Activated CD4-positive, alpha-beta memory T cell treated with anti-CD3 and anti-CD28 coated beads, Interleukin-2, amount 10 ng/mL, durations not matched to agents 7 days and 5 days (primary cell): ENCODE measurements around the gene KLK10. TPM values are rescaled to one million over a fixed set of nuclear protein-coding genes. Genes with fewer than 3 reads are reported as not detected.

Experiments
- CTCF ChIA-PET: fragments of 350-600 bp; sonication (Branson Sonifier 250); formaldehyde crosslinking; loops from one replicate; lab custom pipeline; 2021; ENCODE audit warnings: antibody characterized with exemption, inconsistent platforms; lab: Charles Lee
- POLR2A ChIA-PET: fragments of 350-600 bp; sonication (Branson Sonifier 250); formaldehyde crosslinking; loops from one replicate; lab custom pipeline; 2021; ENCODE audit warnings: antibody characterized with exemption; lab: Charles Lee
- DNase-seq: peaks from one replicate; pipeline ENCODE4 v3.0.0-alpha.2; 2020
- H3K27ac Mint-ChIP-seq: one replicate; pipeline ENCODE4 v1.8.0; 2021; ENCODE audit warnings: mild to moderate bottlenecking, mixed read lengths
- H3K27me3 Mint-ChIP-seq: one replicate; pipeline ENCODE4 v1.8.0; 2021; ENCODE audit warnings: mixed read lengths
- H3K36me3 Mint-ChIP-seq: one replicate; pipeline ENCODE4 v1.8.0; 2021; ENCODE audit warnings: low read depth, mixed read lengths
- H3K4me1 Mint-ChIP-seq: one replicate; pipeline ENCODE4 v1.8.0; 2021; ENCODE audit warnings: mixed read lengths
- H3K4me3 Mint-ChIP-seq: one replicate; pipeline ENCODE4 v1.8.0; 2021; ENCODE audit warnings: mild to moderate bottlenecking, mixed read lengths
- H3K9me3 Mint-ChIP-seq: one replicate; pipeline ENCODE4 v1.8.0; 2021; ENCODE audit warnings: mixed read lengths
- total RNA-seq, 2 experiments: library from RNA; stranded (reverse); gene quantifications; one replicate each; pipeline ENCODE4 v1.2.3, GENCODE V29; 2021

Gene KLK10
- total RNA-seq, 2 experiments from 2014 or later, result not detected

DNA sequence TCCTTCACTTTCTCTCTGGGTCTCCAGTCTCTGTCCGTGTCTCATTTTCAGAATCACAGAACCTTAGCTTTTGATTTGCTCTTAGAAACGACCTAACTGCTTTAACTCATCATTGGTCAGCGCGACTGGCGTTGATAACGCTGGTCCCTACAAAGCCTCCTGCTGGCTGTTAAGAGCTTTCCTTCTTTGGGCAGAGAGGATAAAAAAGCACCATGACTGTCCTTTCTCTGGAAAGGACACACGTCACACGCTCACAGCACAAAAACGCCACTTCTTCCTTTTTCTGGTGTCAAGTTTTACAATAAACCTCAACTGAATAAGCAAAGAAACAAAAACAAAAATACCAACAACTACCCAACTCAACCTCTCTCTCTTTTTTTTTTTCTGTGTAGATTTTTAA lies 17.0 kb upstream of the KLK10 start:
- H3K4me1 Mint-ChIP-seq, result no peaks in the 10 kb centered on the region
- H3K27me3 Mint-ChIP-seq, result peaks cover 6% of the 10 kb centered on the region
- no peak overlapping the region for H3K4me3 Mint-ChIP-seq
- POLR2A ChIA-PET, result no interaction called here
- H3K36me3 Mint-ChIP-seq, result no peaks in the 10 kb centered on the region
- no peaks in the 10 kb centered on the region for H3K9me3 Mint-ChIP-seq
- CTCF ChIA-PET, result interaction anchor here (0.7 kb wide), 1 partner anchor 33 kb away, joined by 3 read pairs; no protein-coding TSS in a partner anchor
- no peak overlapping the region for H3K27ac Mint-ChIP-seq
- no peak for DNase-seq

DNA sequence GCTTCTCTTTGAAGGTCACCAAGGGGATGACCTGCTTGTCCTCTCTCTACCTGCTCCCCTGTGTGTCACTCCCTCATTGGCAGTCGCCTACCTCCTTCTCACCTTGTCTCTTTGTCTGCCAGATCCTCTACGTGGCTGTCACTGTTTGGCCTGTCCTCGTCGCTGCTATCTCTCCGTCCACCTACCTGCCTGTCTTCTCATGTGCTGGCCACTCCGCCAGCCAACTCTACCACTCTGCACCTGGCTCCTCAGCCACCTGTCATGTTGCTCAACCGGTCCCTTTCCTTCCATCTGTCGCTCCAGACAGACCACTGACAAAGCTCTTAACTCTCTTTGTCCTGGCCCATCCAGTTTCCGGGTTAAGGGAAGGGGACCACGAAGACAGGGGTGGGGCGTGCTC lies 15.2 kb upstream of the KLK10 start, which contains the start of gene KLK12:
KLK12 (minus strand) TSS at position 299 of the 400 bp plus-strand sequence. CDS start 381 bp downstream, outside the sequence.
- DNase-seq, result no peak
- H3K4me1 Mint-ChIP-seq, result no peaks in the 10 kb centered on the region

DNA sequence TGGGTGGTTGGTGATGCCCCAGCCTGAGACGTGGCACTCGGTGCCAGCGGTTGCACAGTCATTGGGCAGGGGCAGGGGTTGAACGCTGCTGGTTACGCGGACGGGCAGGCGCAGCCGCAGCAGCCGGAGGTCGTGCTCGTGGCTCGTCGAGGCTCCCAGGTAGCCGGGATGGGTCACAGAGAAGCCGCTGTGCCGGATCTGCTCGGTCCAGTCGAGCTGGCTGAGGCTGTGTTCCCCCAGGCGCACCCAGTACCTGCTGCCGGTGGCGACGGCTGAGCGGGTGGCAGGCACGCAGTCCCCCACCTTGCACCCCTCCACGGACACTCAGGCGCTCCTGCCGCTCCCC lies 12.3 kb upstream of the KLK10 start:
- H3K4me3 Mint-ChIP-seq, result no peak overlapping the region
- H3K4me1 Mint-ChIP-seq, result no peaks in the 10 kb centered on the region
- H3K27me3 Mint-ChIP-seq, result peaks cover 9% of the 10 kb centered on the region
- no peak for DNase-seq
- H3K36me3 Mint-ChIP-seq, result no peaks in the 10 kb centered on the region
- CTCF ChIA-PET, result no interaction called here
- POLR2A ChIA-PET, result no interaction called here
- H3K27ac Mint-ChIP-seq, result no peak overlapping the region
- no peaks in the 10 kb centered on the region for H3K9me3 Mint-ChIP-seq

More for the DNA sequence above, 15.2 kb upstream of the KLK10 start, which contains the start of gene KLK12:
- Mint-ChIP-seq H3K4me3 (no peak within 1 kb of the TSS), H3K27ac (no peak within 1 kb of the TSS), H3K9me3 (no peaks in the 10 kb centered on the region), H3K27me3 (peaks cover 6% of the 10 kb centered on the region), H3K36me3 (no peaks in the 10 kb centered on the region)
- POLR2A ChIA-PET, result no interaction called here
- CTCF ChIA-PET, result no interaction called here

DNA sequence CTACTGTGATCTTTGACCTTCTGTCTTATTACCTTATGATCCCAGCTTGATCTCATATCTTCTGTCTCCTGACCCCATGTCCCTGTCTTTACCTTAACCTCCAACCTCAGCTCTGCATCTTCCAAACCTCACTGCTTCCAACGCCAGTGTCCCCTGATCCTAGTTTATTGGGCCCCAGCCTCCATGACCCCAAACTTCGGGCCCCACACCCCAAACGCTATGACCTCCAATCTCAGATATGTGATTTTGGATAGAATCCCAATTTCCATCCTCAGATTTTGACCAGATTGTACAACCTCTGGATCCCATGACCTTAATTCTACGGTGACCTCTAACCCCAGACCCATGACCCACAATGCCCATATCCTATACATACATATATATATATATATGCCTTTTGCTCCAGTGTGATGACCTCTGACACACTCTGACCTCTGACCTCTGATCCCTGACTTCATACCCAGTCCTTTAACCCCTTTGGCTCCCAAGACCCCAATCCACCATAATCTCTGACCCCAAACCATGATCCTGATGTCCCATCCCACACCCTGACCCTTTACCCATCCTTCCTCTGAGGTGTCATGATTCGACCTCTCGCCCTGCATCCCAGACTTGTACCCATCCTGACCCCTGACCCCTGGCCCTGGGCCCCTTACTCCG lies 11.8 kb upstream of the KLK10 start:
- Mint-ChIP-seq H3K9me3 (no peaks in the 10 kb centered on the region), H3K4me3 (no peak overlapping the region), H3K27ac (no peak overlapping the region), H3K4me1 (no peaks in the 10 kb centered on the region), H3K36me3 (no peaks in the 10 kb centered on the region), H3K27me3 (peaks cover 12% of the 10 kb centered on the region)
- ChIA-PET CTCF (no interaction called here), POLR2A (no interaction called here)
- no peak for DNase-seq

DNA sequence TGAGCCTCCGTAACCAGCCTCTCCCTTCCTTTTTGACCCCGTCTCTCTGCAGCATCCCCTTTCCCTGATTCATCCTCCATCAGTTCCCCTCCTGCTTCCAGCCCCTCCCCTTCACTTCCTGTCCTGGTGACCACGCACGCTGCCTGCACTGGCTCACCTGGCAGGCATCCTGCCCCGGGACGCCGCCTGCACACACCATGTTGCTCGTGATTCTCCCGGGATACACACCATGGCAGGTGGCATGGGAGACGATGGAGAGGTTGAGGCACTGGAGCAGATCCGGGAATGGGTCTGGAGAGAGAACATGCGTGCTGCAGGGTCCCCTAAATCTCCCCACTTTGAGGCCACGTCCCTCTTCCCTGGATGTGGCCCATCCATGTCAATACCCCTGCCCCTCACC lies 11.1 kb upstream of the KLK10 start:
- Mint-ChIP-seq H3K27ac (no peak overlapping the region), H3K4me1 (no peaks in the 10 kb centered on the region), H3K27me3 (peaks cover 12% of the 10 kb centered on the region), H3K9me3 (no peaks in the 10 kb centered on the region), H3K4me3 (no peak overlapping the region), H3K36me3 (no peaks in the 10 kb centered on the region)
- DNase-seq, result no peak
- ChIA-PET CTCF (no interaction called here), POLR2A (no interaction called here)

DNA sequence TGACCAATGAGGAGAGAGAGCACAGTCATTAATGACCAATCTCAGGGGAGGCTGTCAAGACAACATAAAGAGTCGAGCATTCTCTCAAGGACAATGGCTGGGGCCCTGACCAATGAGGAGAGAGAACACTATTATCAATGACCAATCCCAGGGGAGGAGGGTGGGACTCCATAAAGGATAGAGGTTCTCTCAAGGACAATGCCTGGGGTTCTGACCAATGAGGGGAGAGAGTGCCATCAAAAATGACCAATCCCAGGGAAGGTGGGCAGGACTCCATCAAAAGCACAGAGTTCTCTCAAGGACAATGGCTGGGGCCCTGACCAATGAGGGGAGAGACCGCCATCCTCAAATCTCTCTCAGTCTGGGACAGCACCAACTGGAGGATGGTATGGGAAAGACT lies 10.2 kb upstream of the KLK10 start:
- Mint-ChIP-seq H3K4me3 (no peak overlapping the region), H3K27me3 (peaks cover 8% of the 10 kb centered on the region), H3K9me3 (no peaks in the 10 kb centered on the region), H3K4me1 (no peaks in the 10 kb centered on the region), H3K27ac (no peak overlapping the region), H3K36me3 (no peaks in the 10 kb centered on the region)
- no peak for DNase-seq
- ChIA-PET POLR2A (no interaction called here), CTCF (no interaction called here)

DNA sequence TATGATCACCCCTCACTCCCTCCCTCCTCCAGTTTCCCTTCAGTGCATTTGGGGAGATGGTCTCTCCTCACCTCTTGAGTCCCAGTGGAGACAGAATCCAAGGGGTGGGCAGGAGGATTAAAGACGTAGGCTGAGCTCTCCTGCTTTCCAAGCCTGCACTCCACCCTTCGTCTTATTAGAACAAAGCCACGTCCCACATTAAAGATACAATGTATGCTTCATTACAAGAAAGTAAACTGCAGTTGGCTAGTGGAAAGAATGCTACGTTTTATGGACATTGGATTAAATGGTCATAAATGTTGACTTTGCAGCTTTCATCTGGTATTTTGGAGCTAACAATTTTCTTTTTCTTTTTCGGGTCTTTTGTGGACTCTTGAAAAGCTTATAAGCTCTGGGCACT lies 8.4 kb upstream of the KLK10 start:
- peaks cover 8% of the 10 kb centered on the region for H3K27me3 Mint-ChIP-seq
- ChIA-PET CTCF (no interaction called here), POLR2A (no interaction called here)
- DNase-seq, result no peak
- H3K9me3 Mint-ChIP-seq, result no peaks in the 10 kb centered on the region
- H3K27ac Mint-ChIP-seq, result no peak overlapping the region
- H3K4me1 Mint-ChIP-seq, result no peaks in the 10 kb centered on the region
- no peak overlapping the region for H3K4me3 Mint-ChIP-seq
- no peaks in the 10 kb centered on the region for H3K36me3 Mint-ChIP-seq

DNA sequence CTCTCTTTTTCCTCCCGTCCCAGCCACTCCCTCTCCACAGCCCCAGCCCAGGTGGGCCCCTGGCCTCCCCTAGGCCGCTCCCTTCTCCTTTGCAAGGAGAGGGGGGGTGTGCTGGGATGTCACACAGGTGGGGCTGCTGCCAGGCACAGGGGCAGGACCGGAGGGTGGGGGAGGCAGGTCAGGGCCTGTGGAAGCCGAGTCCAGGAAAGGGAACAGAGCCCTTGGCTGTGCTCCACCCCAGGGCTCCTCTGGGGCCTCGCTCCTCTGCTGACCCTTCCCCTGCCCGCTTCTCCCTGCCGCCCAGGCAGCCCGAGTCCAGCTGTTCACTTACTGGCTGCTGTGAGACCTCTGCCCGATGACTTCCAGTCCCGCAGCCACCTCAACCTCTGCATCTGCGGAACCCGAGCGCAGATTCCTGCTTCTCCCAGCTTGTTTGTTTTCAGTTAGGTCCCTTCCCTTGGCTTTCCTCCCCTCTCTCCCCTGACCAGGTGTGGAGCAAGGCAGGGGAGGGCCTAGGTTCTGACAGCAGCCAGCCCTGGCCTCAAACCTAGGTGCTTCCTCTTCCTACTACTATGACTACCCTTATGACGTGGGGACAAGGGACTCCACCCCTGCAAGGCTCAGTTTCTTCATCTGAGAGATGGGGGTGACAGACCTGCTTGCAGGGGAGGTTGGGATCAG lies 7.8 kb upstream of the KLK10 start:
- DNase-seq, result no peak
- Mint-ChIP-seq H3K36me3 (no peaks in the 10 kb centered on the region), H3K4me3 (no peak overlapping the region), H3K4me1 (no peaks in the 10 kb centered on the region), H3K27ac (no peak overlapping the region), H3K27me3 (peaks cover 11% of the 10 kb centered on the region), H3K9me3 (no peaks in the 10 kb centered on the region)
- CTCF ChIA-PET, result no interaction called here
- POLR2A ChIA-PET, result no interaction called here

DNA sequence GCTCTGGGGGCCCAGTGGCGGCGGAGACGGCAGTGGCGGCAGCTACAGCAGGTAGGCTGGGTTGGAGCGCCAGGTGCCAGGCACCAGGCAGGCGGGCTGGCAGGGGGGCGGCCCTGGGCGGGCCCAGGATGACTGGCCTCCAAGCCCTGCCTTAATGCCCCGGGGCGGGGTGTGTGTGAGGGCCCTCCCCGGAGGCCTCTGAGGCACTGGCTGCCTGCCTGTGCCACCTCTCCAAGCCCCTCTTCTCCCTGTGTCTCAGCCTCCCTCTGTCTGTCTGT lies 7.0 kb upstream of the KLK10 start, which contains the start of gene KLK11:
KLK11 (minus strand) TSS at position 63 of the 278 bp plus-strand sequence. CDS start 985 bp downstream, outside the sequence.
- POLR2A ChIA-PET, result no interaction called here
- Mint-ChIP-seq H3K4me1 (no peaks in the 10 kb centered on the region), H3K36me3 (no peaks in the 10 kb centered on the region), H3K27ac (no peak within 1 kb of the TSS), H3K4me3 (no peak within 1 kb of the TSS), H3K27me3 (peaks cover 11% of the 10 kb centered on the region), H3K9me3 (no peaks in the 10 kb centered on the region)
- no peak for DNase-seq
- CTCF ChIA-PET, result no interaction called here

DNA sequence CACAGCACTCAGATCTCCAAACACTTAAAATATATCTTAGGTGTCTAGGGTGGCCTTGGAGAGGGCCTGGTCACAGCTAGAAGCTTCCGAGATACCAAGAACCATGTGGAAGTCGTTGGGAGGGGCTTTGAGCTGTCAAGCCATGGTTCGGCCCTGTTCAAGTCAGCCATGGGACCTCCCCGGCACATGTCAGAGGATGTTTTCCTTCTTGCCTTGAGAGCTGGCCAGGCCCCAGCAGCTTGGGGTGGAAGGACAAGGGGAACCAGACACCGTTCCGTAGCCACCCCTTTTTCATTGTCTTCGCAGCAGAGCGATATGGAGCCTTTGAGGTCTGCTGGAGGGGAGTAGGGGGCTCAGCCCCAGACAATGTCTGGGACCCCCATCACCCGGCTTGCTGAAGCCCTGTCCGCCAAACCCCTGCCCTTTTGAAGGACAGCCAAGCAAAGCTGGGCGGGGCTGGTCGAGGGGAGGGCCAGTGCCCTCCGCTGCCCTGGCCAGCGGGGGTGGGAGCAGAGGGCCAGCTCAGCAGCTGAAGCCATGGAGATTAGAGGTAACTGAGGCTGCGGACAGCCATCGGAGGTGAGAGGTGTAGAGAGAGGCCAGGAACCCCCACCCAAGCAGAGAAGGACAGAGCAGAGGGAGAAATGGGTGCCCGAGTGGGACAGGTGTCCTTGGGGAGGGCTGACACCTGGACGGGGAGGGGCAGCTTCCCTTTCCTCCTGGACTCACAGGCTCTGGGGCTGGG lies 6.5 kb upstream of the KLK10 start:
- H3K27me3 Mint-ChIP-seq, result peaks cover 11% of the 10 kb centered on the region
- H3K9me3 Mint-ChIP-seq, result no peaks in the 10 kb centered on the region
- H3K27ac Mint-ChIP-seq, result no peak overlapping the region
- ChIA-PET POLR2A (no interaction called here), CTCF (no interaction called here)
- no peaks in the 10 kb centered on the region for H3K36me3 Mint-ChIP-seq
- no peaks in the 10 kb centered on the region for H3K4me1 Mint-ChIP-seq
- DNase-seq, result no peak
- no peak overlapping the region for H3K4me3 Mint-ChIP-seq

DNA sequence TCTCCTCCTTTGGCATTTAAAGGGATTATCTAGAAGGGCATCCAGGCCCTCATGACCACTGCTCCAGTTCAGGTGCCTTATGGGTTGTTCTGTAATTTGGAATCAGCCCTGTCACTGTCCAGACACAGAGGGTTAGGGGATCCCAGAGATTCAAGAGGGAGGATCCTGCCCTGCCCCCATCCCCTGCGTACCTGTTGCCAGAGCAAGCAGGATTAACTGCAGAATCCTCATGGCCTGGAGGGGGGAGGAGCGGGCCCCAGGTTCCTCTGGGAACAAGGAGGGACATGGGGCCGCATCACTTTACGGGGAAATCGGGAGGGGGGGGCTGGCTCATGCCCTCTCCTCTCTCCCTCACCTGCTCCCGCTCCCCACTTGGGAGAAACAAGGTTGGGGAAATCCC lies 5.9 kb upstream of the KLK10 start:
- Mint-ChIP-seq H3K9me3 (no peaks in the 10 kb centered on the region), H3K27ac (no peak overlapping the region), H3K36me3 (no peaks in the 10 kb centered on the region), H3K4me1 (no peaks in the 10 kb centered on the region), H3K27me3 (peaks cover 12% of the 10 kb centered on the region), H3K4me3 (no peak overlapping the region)
- CTCF ChIA-PET, result no interaction called here
- DNase-seq, result no peak
- POLR2A ChIA-PET, result no interaction called here

DNA sequence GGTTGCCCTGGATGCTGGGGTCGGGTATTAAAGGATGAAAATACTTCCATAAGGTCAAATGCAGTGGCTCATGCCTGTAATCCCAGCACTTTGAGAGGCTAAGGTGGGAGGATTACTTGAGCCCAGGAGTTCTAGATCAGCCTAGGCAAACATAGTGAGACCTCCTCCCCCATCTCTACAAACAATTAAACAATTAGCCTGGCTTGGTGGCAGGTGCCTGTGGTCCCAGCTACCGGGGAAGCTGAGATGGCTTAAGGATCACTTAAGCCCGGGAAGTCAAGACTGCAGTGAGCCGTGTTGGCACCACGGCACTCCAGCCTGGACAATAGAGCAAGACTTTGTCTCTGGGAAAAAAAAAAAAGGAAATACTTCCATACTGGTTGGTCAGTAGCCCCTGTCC lies 5.4 kb upstream of the KLK10 start:
- no peak for DNase-seq
- H3K27me3 Mint-ChIP-seq, result peaks cover 16% of the 10 kb centered on the region
- POLR2A ChIA-PET, result no interaction called here

DNA sequence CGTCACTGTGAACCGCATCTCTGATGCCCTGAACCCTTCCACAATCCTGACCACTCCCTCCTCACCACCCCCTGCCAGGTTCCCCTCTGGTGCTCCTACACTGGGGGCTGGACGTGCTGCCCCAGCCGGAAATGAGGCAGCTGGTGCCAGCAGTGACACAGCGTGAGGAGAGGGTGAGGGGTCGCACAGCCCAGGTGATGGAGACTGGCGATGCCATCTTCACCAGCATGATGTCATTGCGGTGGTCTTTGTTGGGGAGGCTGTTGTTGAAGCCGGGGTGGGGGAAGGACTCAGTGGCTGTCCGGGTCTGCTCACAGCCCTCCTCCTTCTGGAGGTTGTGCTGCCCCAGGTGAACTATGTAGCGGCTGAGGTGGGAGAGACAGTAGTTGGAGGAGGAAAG lies 4.4 kb upstream of the KLK10 start:
- H3K36me3 Mint-ChIP-seq, result no peaks in the 10 kb centered on the region
- POLR2A ChIA-PET, result no interaction called here
- CTCF ChIA-PET, result no interaction called here
- no peaks in the 10 kb centered on the region for H3K9me3 Mint-ChIP-seq
- DNase-seq, result no peak
- H3K4me1 Mint-ChIP-seq, result peaks cover 5% of the 10 kb centered on the region
- no peak overlapping the region for H3K27ac Mint-ChIP-seq
- peaks cover 22% of the 10 kb centered on the region for H3K27me3 Mint-ChIP-seq
- no peak overlapping the region for H3K4me3 Mint-ChIP-seq

More for the DNA sequence above, 5.4 kb upstream of the KLK10 start:
- peaks cover under 1% of the 10 kb centered on the region for H3K4me1 Mint-ChIP-seq
- CTCF ChIA-PET, result no interaction called here
- no peaks in the 10 kb centered on the region for H3K9me3 Mint-ChIP-seq
- no peak overlapping the region for H3K27ac Mint-ChIP-seq
- H3K4me3 Mint-ChIP-seq, result no peak overlapping the region
- H3K36me3 Mint-ChIP-seq, result no peaks in the 10 kb centered on the region
